HepG2 (cell line): ENCODE results near the gene GDAP1L1. TPM values are rescaled to one million over a fixed set of nuclear protein-coding genes. Genes with fewer than 3 reads are reported as not detected.

Source experiments
- ATAC-seq: fragments of 200-7000 bp; cut with Tn5 transposase; 3 replicates; pipeline ENCODE4 v1.9.1; 2020; ENCODE audit warnings: mild to moderate bottlenecking, moderate library complexity
- BruUV-seq: library from RNA; stranded (reverse); fragments of 400-500 nt; replicated peaks from 2 replicates; lab custom pipeline; 2021; lab: Mats Ljungman, UMichigan
- CTCF ChIA-PET: fragments of 300-600 bp; formaldehyde crosslinking; extraction: SDS; loops from one replicate; lab custom pipeline; 2021; ENCODE audit warnings: low total read pairs, inconsistent platforms, low intra/inter-chr PET ratio; lab: Yijun Ruan, JAX
- POLR2A ChIA-PET: fragments of 350-600 bp; sonication (Branson Sonifier 250); formaldehyde crosslinking; loops from one replicate; lab custom pipeline; 2020; ENCODE audit warnings: antibody characterized with exemption, inconsistent platforms; lab: Yijun Ruan, JAX
- DNase-seq: peaks from one replicate; pipeline ENCODE4 v3.0.0-alpha.2; 2015; ENCODE audit warnings: low spot score
- FAIRE-seq: peaks from 3 replicates; lab custom pipeline; 2011; peaks lifted over from hg19 to GRCh38; lab: Jason Lieb, UNC
- H2AFZ ChIP-seq: one replicate; pipeline ENCODE4 v1.6.1; 2011; ENCODE audit warnings: low read length, inconsistent platforms
- H3K27ac ChIP-seq: fragments of 300-600 bp; 3 replicates; pipeline ENCODE4 v1.8.0; 2011; ENCODE audit warnings: mixed run types, mild to moderate bottlenecking, mixed read lengths, low read length, inconsistent platforms; ENCODE audit not compliant: insufficient read depth; ENCODE audit errors: extremely low read length
- H3K27me3 ChIP-seq, 2 experiments: fragments of 200-600 bp in 1 of 2; 2 replicates in 1 of 2; 3 replicates in 1 of 2; pipeline versions ENCODE4 v1.6.0 to v1.8.0; 2011; ENCODE audit warnings: low read length in 2 of 2, mild to moderate bottlenecking in 2 of 2, moderate library complexity in 2 of 2, inconsistent platforms in 1 of 2; ENCODE audit not compliant: insufficient read depth in 2 of 2, control insufficient read depth in 1 of 2
- H3K36me3 ChIP-seq, 2 experiments: fragments of 200-600 bp in 1 of 2; replicated peaks in 1 of 2; 2 replicates in 1 of 2; 3 replicates in 1 of 2; pipeline versions ENCODE4 v1.5.1 to v1.8.0; 2011; ENCODE audit warnings: low read length in 2 of 2, inconsistent platforms in 1 of 2; ENCODE audit not compliant: insufficient read depth in 2 of 2, control insufficient read depth in 1 of 2
- H3K4me1 ChIP-seq: 2 replicates; pipeline ENCODE4 v1.5.1; 2012; ENCODE audit warnings: low read length, inconsistent platforms; ENCODE audit not compliant: insufficient read depth
- H3K4me2 ChIP-seq: 2 replicates; pipeline ENCODE4 v1.6.0; 2011; ENCODE audit warnings: low read depth, low read length, inconsistent platforms
- H3K4me3 ChIP-seq, 3 experiments: fragments of 200-600 bp in 1 of 3; sonication (generic), shearing (Covaris generic) in 1 of 3; replicated peaks in 1 of 3; 2 replicates each; pipeline ENCODE4 v1.5.1; 2011 to 2016; ENCODE audit warnings: low read length in 3 of 3, inconsistent platforms in 2 of 3, low read depth in 2 of 3, mild to moderate bottlenecking in 2 of 3, control low read depth in 1 of 3, mixed read lengths in 1 of 3; ENCODE audit not compliant: insufficient read depth in 1 of 3
- H3K79me2 ChIP-seq: one replicate; pipeline ENCODE4 v1.6.1; 2011; ENCODE audit warnings: low read length, inconsistent platforms; ENCODE audit not compliant: insufficient read depth
- H3K9ac ChIP-seq: 2 replicates; pipeline ENCODE4 v1.6.0; 2011; ENCODE audit warnings: mild to moderate bottlenecking, low read depth, low read length, inconsistent platforms; ENCODE audit not compliant: insufficient read depth
- H3K9me3 ChIP-seq: 2 replicates; pipeline ENCODE4 v1.5.1; 2012; ENCODE audit warnings: mild to moderate bottlenecking, low read length
- H4K20me1 ChIP-seq: 2 replicates; pipeline ENCODE4 v1.6.0; 2011; ENCODE audit warnings: inconsistent platforms, mild to moderate bottlenecking, low read length, moderate library complexity; ENCODE audit not compliant: insufficient read depth
- FOXA3 ChIP-seq: IDR thresholded peaks from 2 replicates; pipeline ENCODE4 v1.6.1; 2016; ENCODE audit warnings: missing genetic modification reagents, missing compliant biosample characterization
- HNRNPL ChIP-seq: fragments of 200-400 bp; formaldehyde crosslinking; IDR thresholded peaks from 2 replicates; pipeline ENCODE4 v1.6.1; 2017; ENCODE audit warnings: mild to moderate bottlenecking, low read depth, low read length
- MAFK ChIP-seq, 2 experiments: IDR thresholded peaks in 1 of 2; conservative IDR thresholded peaks in 1 of 2; 2 replicates each; pipeline ENCODE4 v1.6.1; 2011; ENCODE audit warnings: improper control_type of control experiment in 2 of 2, low read length in 2 of 2
- MTF2 ChIP-seq: sonication (generic); formaldehyde crosslinking; IDR thresholded peaks from 2 replicates; pipeline ENCODE4 v1.5.0; 2020; ENCODE audit warnings: missing genetic modification reagents, borderline replicate concordance
- PCBP1 ChIP-seq: fragments of 200-400 bp; formaldehyde crosslinking; IDR thresholded peaks from 2 replicates; pipeline ENCODE4 v1.6.1; 2017; ENCODE audit warnings: mild to moderate bottlenecking, low read depth, low read length, borderline replicate concordance
- PHF20 ChIP-seq: sonication (generic); formaldehyde crosslinking; IDR thresholded peaks from 2 replicates; pipeline ENCODE4 v1.5.0; 2020; ENCODE audit warnings: mild to moderate bottlenecking, missing genetic modification reagents
- SRF ChIP-seq: IDR thresholded peaks from 2 replicates; pipeline ENCODE4 v1.6.1; 2011; ENCODE audit warnings: mild to moderate bottlenecking, low read depth, low read length, moderate library complexity
- TAF1 ChIP-seq: sonication (generic); formaldehyde crosslinking; IDR thresholded peaks from 2 replicates; pipeline ENCODE4 v1.4.0; 2020; ENCODE audit warnings: missing genetic modification reagents
- ZIK1 ChIP-seq: sonication (generic); formaldehyde crosslinking; IDR thresholded peaks from 2 replicates; pipeline ENCODE4 v1.5.0; 2020; ENCODE audit warnings: mild to moderate bottlenecking, low read depth, missing genetic modification reagents, borderline replicate concordance
- ZNF253 ChIP-seq: sonication (generic); formaldehyde crosslinking; IDR thresholded peaks from 2 replicates; pipeline ENCODE4 v1.8.0; 2022; ENCODE audit warnings: mild to moderate bottlenecking, missing genetic modification reagents, borderline replicate concordance
- ZNF263 ChIP-seq: sonication (generic); formaldehyde crosslinking; IDR thresholded peaks from 2 replicates; pipeline ENCODE4 v1.4.0; 2020; ENCODE audit warnings: missing genetic modification reagents
- WGBS: methylation state at CpG from one replicate; pipeline ENCODE4 v1.1.6; 2017; ENCODE audit warnings: low lambda C conversion rate; 5-methylcytosine and 5-hydroxymethylcytosine counted together
- in situ Hi-C: cut with HindIII; loops from 2 replicates; pipeline ENCODE4 v1.10.0; 2017; ENCODE audit warnings: low pct_unique_long_range_greater_than_20kb; ENCODE audit not compliant: extremely low pct_ligation_motif_present
- intact Hi-C: fragments of 100-400 bp; cut with micrococcal nuclease; formaldehyde crosslinking; loops from one replicate; pipeline ENCODE4 v1.10.0; 2022; ENCODE audit not compliant: unreplicated experiment
- polyA plus RNA-seq, 8 experiments: library from polyadenylated mRNA; depleted of rRNA in 3 of 8; stranded (reverse) in 7 of 8; unstranded in 1 of 8; fragments of >200 nt; fragmentation: Illumina TruSeq in 4 of 8; extraction: Trizol in 4 of 8; gene quantifications; 2 replicates each; pipeline versions ENCODE4 v1.2.1 to v1.2.3, GENCODE V29; 2011 to 2016; ENCODE audit warnings: low read depth in 4 of 8, missing spikeins in 1 of 8, mixed read lengths in 1 of 8; ENCODE audit not compliant: insufficient read depth in 1 of 8
- total RNA-seq, 5 experiments: library from RNA; depleted of rRNA; stranded (reverse); fragments of >200 nt; fragmentation: Illumina TruSeq; extraction: Trizol; gene quantifications; 2 replicates each; pipeline ENCODE4 v1.2.3, GENCODE V29; 2016; ENCODE audit warnings: low read depth in 1 of 5

Gene GDAP1L1
- total and polyA plus RNA-seq, 2 of the 13 experiments (the other 11 are each of a cell fraction or from before 2014, with no cell fraction given): 0.04 TPM; not detected in 1

- no TSS peak for BruUV-seq
- no peaks in the 10 kb centered on the region for H4K20me1 ChIP-seq
- intact Hi-C loops (no loop called here), in situ Hi-C loops (no loop called here)
- no peaks in the 10 kb centered on the region for H3K27me3 ChIP-seq
- no peak overlapping the region for H3K27ac ChIP-seq
- 62% methylated on average over 17 of the region's 28 CpGs for WGBS
- H3K79me2 ChIP-seq: no peaks in the 10 kb centered on the region
- no peak for DNase-seq
- no peak overlapping the region for H3K9ac ChIP-seq
- ATAC-seq: no peak
- H3K36me3 ChIP-seq: no peaks in the 10 kb centered on the region
- FAIRE-seq: no peak
- CTCF ChIA-PET: no interaction called here
- POLR2A ChIA-PET: no interaction called here
- no peak overlapping the region for H2AFZ ChIP-seq
- no peaks in the 10 kb centered on the region for H3K9me3 ChIP-seq
- TF ChIP-seq PCBP1 (no peak), MTF2 (CRISPR knock-in tag) (no peak), TAF1 (CRISPR knock-in tag) (no peak), SRF (no peak), FOXA3 (CRISPR knock-in tag) (no peak), ZNF253 (CRISPR knock-in tag) (no peak), HNRNPL (0 out of 2 replicates have a peak, but pooled peaks have one; percentile 32), ZIK1 (no peak), PHF20 (no peak), ZNF263 (CRISPR knock-in tag) (peak; percentile 74), MAFK (conservative IDR thresholded peaks at IDR 0.05 in 1 of 2, IDR thresholded peaks at IDR 0.05 in 1 of 2; ENCODE audit: low read length in 2 of 2) (no peak)
- peaks cover 10% of the 10 kb centered on the region for H3K4me1 ChIP-seq
- no peak overlapping the region for H3K4me3 ChIP-seq
- H3K4me2 ChIP-seq: no peak overlapping the region
These were observed 11.2 kb downstream of the GDAP1L1 start for GRCh38 chr20:44258226-44258890.
